ENCODE results near the gene COLEC12. TPM values are rescaled to one million over a fixed set of nuclear protein-coding genes. Genes with fewer than 3 reads are reported as not detected.

COLEC12 gene
- total RNA-seq, 1 donor from 2014 or later = 8.3 TPM

GRCh38 chr18:478681-479080 lies 21.8 kb downstream of the COLEC12 start:
- intact Hi-C loops (cut with micrococcal nuclease) = no loop called here
- DNase-seq (no peak), ATAC-seq (peak; percentile 41)

- no peak for DNase-seq
- intact Hi-C loops (cut with micrococcal nuclease) = no loop called here
- no peak for ATAC-seq
These were observed 22.9 kb downstream of the COLEC12 start for GRCh38 chr18:477565-477964.

GRCh38 chr18:476251-476664 lies 24.2 kb downstream of the COLEC12 start:
- ATAC-seq (no peak), DNase-seq (no peak)
- intact Hi-C loops (cut with micrococcal nuclease) = no loop called here

GRCh38 chr18:475202-476031 lies 25.1 kb downstream of the COLEC12 start:
- intact Hi-C loops (cut with micrococcal nuclease) = no loop called here
- peak; percentile 62 for ATAC-seq
- DNase-seq = peak; percentile 44

GRCh38 chr18:474416-474815 lies 26.1 kb downstream of the COLEC12 start:
- DNase-seq (no peak), ATAC-seq (peak; percentile 25)
- intact Hi-C loops (cut with micrococcal nuclease) = no loop called here

GRCh38 chr18:473802-474201 lies 26.7 kb downstream of the COLEC12 start:
- no peak for DNase-seq
- intact Hi-C loops (cut with micrococcal nuclease) = no loop called here
- ATAC-seq = no peak

- ATAC-seq = no peak
- intact Hi-C loops (cut with micrococcal nuclease) = no loop called here
These were observed 28.8 kb downstream of the COLEC12 start for GRCh38 chr18:471716-472115.

GRCh38 chr18:470661-471501 lies 29.6 kb downstream of the COLEC12 start:
- intact Hi-C loops (cut with micrococcal nuclease) = no loop called here
- DNase-seq = no peak
- peak; percentile 39 for ATAC-seq

More at GRCh38 chr18:471716-472115, 28.8 kb downstream of the COLEC12 start:
- no peak for DNase-seq

- intact Hi-C loops (cut with micrococcal nuclease) = no loop called here
- DNase-seq = no peak
- ATAC-seq = no peak
These were observed 31.3 kb downstream of the COLEC12 start for GRCh38 chr18:468955-469790.

- DNase-seq = no peak
- ATAC-seq = peak; percentile 74
These were observed 36.5 kb downstream of the COLEC12 start for GRCh38 chr18:463827-464541.

GRCh38 chr18:463403-463802 lies 37.1 kb downstream of the COLEC12 start:
- ATAC-seq = no peak
- DNase-seq = no peak
- intact Hi-C loops (cut with micrococcal nuclease) = no loop called here

More at GRCh38 chr18:463827-464541, 36.5 kb downstream of the COLEC12 start:
- intact Hi-C loops (cut with micrococcal nuclease) = no loop called here

GRCh38 chr18:461762-462161 lies 38.7 kb downstream of the COLEC12 start:
- intact Hi-C loops (cut with micrococcal nuclease) = no loop called here
- DNase-seq = no peak
- ATAC-seq = no peak

GRCh38 chr18:460791-461190 lies 39.7 kb downstream of the COLEC12 start:
- no peak for ATAC-seq
- intact Hi-C loops (cut with micrococcal nuclease) = no loop called here
- DNase-seq = no peak

GRCh38 chr18:459814-460593 lies 40.5 kb downstream of the COLEC12 start:
- ATAC-seq = no peak
- intact Hi-C loops (cut with micrococcal nuclease) = no loop called here

GRCh38 chr18:457521-458412 lies 42.7 kb downstream of the COLEC12 start:
- ATAC-seq (peak; percentile 48), DNase-seq (no peak)
- intact Hi-C loops (cut with micrococcal nuclease) = no loop called here

More at GRCh38 chr18:459814-460593, 40.5 kb downstream of the COLEC12 start:
- no peak for DNase-seq

GRCh38 chr18:457140-457519 lies 43.4 kb downstream of the COLEC12 start:
- ATAC-seq = peak; percentile 90
- DNase-seq = peak; percentile 71
- intact Hi-C loops (cut with micrococcal nuclease) = no loop called here

All from left ventricle myocardium superior (tissue), 1 donor.